ENCODE data around the gene SORCS3.

Gene SORCS3

DNA sequence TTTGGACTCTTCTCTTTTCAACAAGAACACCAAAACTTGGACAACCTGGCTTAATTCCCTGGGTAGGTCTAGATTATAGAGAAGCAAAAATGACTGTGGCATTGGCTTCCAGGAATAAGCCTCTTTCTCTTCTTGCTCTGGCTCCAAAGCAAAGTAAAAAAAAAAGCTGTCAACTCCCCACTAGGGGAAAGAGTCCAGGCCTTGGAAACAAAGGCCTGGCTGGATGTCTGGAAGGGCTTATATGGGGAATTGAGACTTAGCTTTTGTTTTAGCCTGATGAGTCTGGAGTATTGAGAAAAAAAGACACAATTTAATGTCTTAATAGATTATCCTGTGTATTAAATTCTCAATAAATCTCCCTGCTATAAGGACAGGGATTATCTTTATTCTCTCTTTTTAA is 300.6 kb downstream of the SORCS3 start:
- Histone ChIP-seq H2BK15ac (replicated peaks; ENCODE audit: low read depth) (no peak overlapping the region), H3K27ac (ENCODE audit: low read depth, low read length) (no peak overlapping the region), H4K5ac (ENCODE audit: low read length) (no peak overlapping the region), H3K56ac (ENCODE audit: low read length) (no peak overlapping the region), H3K18ac (ENCODE audit: low read length) (no peak overlapping the region), H4K8ac (ENCODE audit: low read depth, low read length) (no peak overlapping the region), H3K4me1 (ENCODE audit: control insufficient read depth, low read depth, low read length) (no peaks in the 10 kb centered on the region), H3K79me2 (ENCODE audit: control insufficient read depth, insufficient read depth, low read length) (no peaks in the 10 kb centered on the region), H3K4ac (ENCODE audit: low read depth, low read length) (no peak overlapping the region), H2BK5ac (ENCODE audit: low read length) (no peak overlapping the region), H3K4me3 (ENCODE audit: low read length) (no peak overlapping the region), H3K4me2 (ENCODE audit: low read length) (no peak overlapping the region), H2AK5ac (ENCODE audit: low read length) (no peak overlapping the region), H3K23ac (ENCODE audit: low read length) (no peak overlapping the region), H3K79me1 (ENCODE audit: low read length) (no peaks in the 10 kb centered on the region), H3K27me3 (ENCODE audit: insufficient read depth, low read length, poor library complexity) (no peaks in the 10 kb centered on the region), H2BK120ac (ENCODE audit: low read depth, low read length) (no peak overlapping the region), H3K36me3 (ENCODE audit: control insufficient read depth, insufficient read depth, low read length) (no peaks in the 10 kb centered on the region), H3K9ac (ENCODE audit: low read length) (no peak overlapping the region)
- DNase-seq: peak; percentile 14

DNA sequence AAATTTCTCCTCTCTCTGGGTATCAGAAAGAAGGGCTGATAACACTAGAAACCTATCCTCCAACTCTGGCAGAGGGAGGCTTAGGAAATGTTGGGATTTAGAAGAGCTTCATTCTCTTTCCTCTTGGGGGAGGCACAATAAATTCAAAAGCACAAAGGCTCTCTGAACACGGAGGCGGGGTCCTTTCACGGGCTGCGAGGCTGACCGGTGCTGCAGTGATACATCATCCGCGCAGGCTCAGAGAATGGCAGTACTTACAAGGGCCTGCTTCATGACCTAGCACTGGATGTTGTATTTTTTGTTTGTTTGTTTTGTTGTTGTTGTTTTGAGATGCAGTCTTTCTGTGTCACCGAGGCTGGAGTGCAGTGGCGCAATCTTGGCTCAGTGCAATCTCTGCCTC is 306.2 kb downstream of the SORCS3 start:
- no peaks in the 10 kb centered on the region for H3K27me3 ChIP-seq (ENCODE audit: insufficient read depth, low read length, poor library complexity)
- no peak overlapping the region for H3K27ac ChIP-seq (ENCODE audit: low read depth, low read length)
- no peak overlapping the region for H2BK120ac ChIP-seq (ENCODE audit: low read depth, low read length)
- H2BK15ac ChIP-seq (replicated peaks; ENCODE audit: low read depth): no peak overlapping the region
- no peak for DNase-seq
- H3K4me2 ChIP-seq (ENCODE audit: low read length): no peak overlapping the region
- H4K5ac ChIP-seq (ENCODE audit: low read length): no peak overlapping the region
- no peak overlapping the region for H3K9ac ChIP-seq (ENCODE audit: low read length)
- H3K79me1 ChIP-seq (ENCODE audit: low read length): no peaks in the 10 kb centered on the region
- no peak overlapping the region for H2BK5ac ChIP-seq (ENCODE audit: low read length)
- no peak overlapping the region for H3K23ac ChIP-seq (ENCODE audit: low read length)
- WGBS (ENCODE audit: extremely low coverage, insufficient coverage, low lambda C conversion rate): no CpG with 5 or more reads among the region's 9 CpGs
- H3K36me3 ChIP-seq (ENCODE audit: control insufficient read depth, insufficient read depth, low read length): no peaks in the 10 kb centered on the region
- H3K4me1 ChIP-seq (ENCODE audit: control insufficient read depth, low read depth, low read length): no peaks in the 10 kb centered on the region
- no peak overlapping the region for H3K4ac ChIP-seq (ENCODE audit: low read depth, low read length)
- no peaks in the 10 kb centered on the region for H3K79me2 ChIP-seq (ENCODE audit: control insufficient read depth, insufficient read depth, low read length)
- no peak overlapping the region for H3K4me3 ChIP-seq (ENCODE audit: low read length)
- H2AK5ac ChIP-seq (ENCODE audit: low read length): no peak overlapping the region
- H3K56ac ChIP-seq (ENCODE audit: low read length): no peak overlapping the region
- no peak overlapping the region for H4K8ac ChIP-seq (ENCODE audit: low read depth, low read length)
- no peak overlapping the region for H3K18ac ChIP-seq (ENCODE audit: low read length)

DNA sequence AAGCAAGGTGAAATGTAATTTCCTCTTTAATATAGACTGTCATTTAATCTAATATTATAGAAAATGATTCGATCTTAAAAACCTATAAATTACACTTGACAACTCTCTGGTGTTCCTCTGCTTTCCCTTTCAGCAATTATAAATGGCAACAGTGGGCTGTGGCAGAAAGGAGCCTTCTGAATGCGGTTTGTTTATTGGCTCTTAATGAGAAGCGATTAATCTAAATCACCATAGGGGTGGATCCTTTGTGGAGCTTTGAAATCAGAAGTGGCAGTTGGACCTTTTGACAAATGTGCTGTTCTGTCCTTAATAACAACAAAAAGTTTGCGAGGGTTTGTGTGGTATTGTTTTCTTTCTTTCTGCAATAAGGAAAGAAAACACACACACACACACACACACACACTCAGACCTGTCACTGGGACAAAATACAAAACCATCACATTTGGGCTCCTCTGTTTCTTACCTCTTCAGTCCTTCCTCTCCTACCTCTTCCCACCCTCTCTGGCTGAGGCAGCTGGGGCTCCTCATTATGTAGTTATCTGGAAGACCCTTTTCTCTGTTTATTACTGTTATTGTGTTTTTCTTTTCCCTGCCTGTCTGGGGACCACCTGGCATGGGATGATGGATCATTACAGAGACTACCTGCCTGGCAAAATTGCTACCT is 316.2 kb downstream of the SORCS3 start:
- H2BK120ac ChIP-seq (ENCODE audit: low read depth, low read length): no peak overlapping the region
- H4K5ac ChIP-seq (ENCODE audit: low read length): no peak overlapping the region
- no peaks in the 10 kb centered on the region for H3K79me1 ChIP-seq (ENCODE audit: low read length)
- H3K23ac ChIP-seq (ENCODE audit: low read length): no peak overlapping the region
- no peak overlapping the region for H3K4ac ChIP-seq (ENCODE audit: low read depth, low read length)
- H3K79me2 ChIP-seq (ENCODE audit: control insufficient read depth, insufficient read depth, low read length): no peaks in the 10 kb centered on the region
- H3K27me3 ChIP-seq (ENCODE audit: insufficient read depth, low read length, poor library complexity): no peaks in the 10 kb centered on the region
- no peak overlapping the region for H3K56ac ChIP-seq (ENCODE audit: low read length)
- no peak overlapping the region for H2AK5ac ChIP-seq (ENCODE audit: low read length)
- H2BK5ac ChIP-seq (ENCODE audit: low read length): no peak overlapping the region
- H3K4me1 ChIP-seq (ENCODE audit: control insufficient read depth, low read depth, low read length): no peaks in the 10 kb centered on the region
- no peak overlapping the region for H3K9ac ChIP-seq (ENCODE audit: low read length)
- no peak overlapping the region for H2BK15ac ChIP-seq (replicated peaks; ENCODE audit: low read depth)
- H4K8ac ChIP-seq (ENCODE audit: low read depth, low read length): no peak overlapping the region
- H3K18ac ChIP-seq (ENCODE audit: low read length): no peak overlapping the region
- no peak for DNase-seq
- H3K27ac ChIP-seq (ENCODE audit: low read depth, low read length): no peak overlapping the region
- no peak overlapping the region for H3K4me3 ChIP-seq (ENCODE audit: low read length)
- WGBS (ENCODE audit: extremely low coverage, insufficient coverage, low lambda C conversion rate): no CpG with 5 or more reads among the region's 4 CpGs
- no peaks in the 10 kb centered on the region for H3K36me3 ChIP-seq (ENCODE audit: control insufficient read depth, insufficient read depth, low read length)
- no peak overlapping the region for H3K4me2 ChIP-seq (ENCODE audit: low read length)

GRCh38 chr10:104966563-104967297 is 325.6 kb downstream of the SORCS3 start:
- H3K4me2 ChIP-seq (ENCODE audit: low read length): no peak overlapping the region

GRCh38 chr10:104980368-104980767 is 339.3 kb downstream of the SORCS3 start:
- Histone ChIP-seq H3K36me3 (ENCODE audit: control insufficient read depth, insufficient read depth, low read length) (no peaks in the 10 kb centered on the region), H4K8ac (ENCODE audit: low read depth, low read length) (no peak overlapping the region), H2BK15ac (replicated peaks; ENCODE audit: low read depth) (no peak overlapping the region), H3K79me2 (ENCODE audit: control insufficient read depth, insufficient read depth, low read length) (no peaks in the 10 kb centered on the region), H3K79me1 (ENCODE audit: low read length) (no peaks in the 10 kb centered on the region), H3K9ac (ENCODE audit: low read length) (no peak overlapping the region), H3K4me3 (ENCODE audit: low read length) (no peak overlapping the region), H2BK120ac (ENCODE audit: low read depth, low read length) (no peak overlapping the region), H4K5ac (ENCODE audit: low read length) (no peak overlapping the region), H3K27ac (ENCODE audit: low read depth, low read length) (no peak overlapping the region), H3K4me1 (ENCODE audit: control insufficient read depth, low read depth, low read length) (no peaks in the 10 kb centered on the region), H2AK5ac (ENCODE audit: low read length) (no peak overlapping the region), H3K4ac (ENCODE audit: low read depth, low read length) (no peak overlapping the region), H3K56ac (ENCODE audit: low read length) (no peak overlapping the region), H2BK5ac (ENCODE audit: low read length) (no peak overlapping the region), H3K27me3 (ENCODE audit: insufficient read depth, low read length, poor library complexity) (no peaks in the 10 kb centered on the region), H3K4me2 (ENCODE audit: low read length) (no peak overlapping the region), H3K18ac (ENCODE audit: low read length) (no peak overlapping the region), H3K23ac (ENCODE audit: low read length) (no peak overlapping the region)
- DNase-seq: no peak
- WGBS (ENCODE audit: extremely low coverage, insufficient coverage, low lambda C conversion rate): no CpG with 5 or more reads among the region's 2 CpGs

More at GRCh38 chr10:104966563-104967297, 325.6 kb downstream of the SORCS3 start:
- Histone ChIP-seq H3K9ac (ENCODE audit: low read length) (no peak overlapping the region), H2BK5ac (ENCODE audit: low read length) (no peak overlapping the region), H3K4me1 (ENCODE audit: control insufficient read depth, low read depth, low read length) (no peaks in the 10 kb centered on the region), H3K36me3 (ENCODE audit: control insufficient read depth, insufficient read depth, low read length) (no peaks in the 10 kb centered on the region), H3K79me2 (ENCODE audit: control insufficient read depth, insufficient read depth, low read length) (no peaks in the 10 kb centered on the region), H3K27me3 (ENCODE audit: insufficient read depth, low read length, poor library complexity) (no peaks in the 10 kb centered on the region), H3K79me1 (ENCODE audit: low read length) (no peaks in the 10 kb centered on the region), H2AK5ac (ENCODE audit: low read length) (no peak overlapping the region), H3K27ac (ENCODE audit: low read depth, low read length) (no peak overlapping the region), H3K56ac (ENCODE audit: low read length) (no peak overlapping the region), H2BK15ac (replicated peaks; ENCODE audit: low read depth) (no peak overlapping the region), H3K18ac (ENCODE audit: low read length) (no peak overlapping the region), H4K5ac (ENCODE audit: low read length) (no peak overlapping the region), H3K4ac (ENCODE audit: low read depth, low read length) (no peak overlapping the region), H2BK120ac (ENCODE audit: low read depth, low read length) (no peak overlapping the region), H4K8ac (ENCODE audit: low read depth, low read length) (no peak overlapping the region), H3K23ac (ENCODE audit: low read length) (no peak overlapping the region), H3K4me3 (ENCODE audit: low read length) (no peak overlapping the region)
- WGBS (ENCODE audit: extremely low coverage, insufficient coverage, low lambda C conversion rate): no CpG with 5 or more reads among the region's 2 CpGs
- peak; percentile 78 for DNase-seq

DNA sequence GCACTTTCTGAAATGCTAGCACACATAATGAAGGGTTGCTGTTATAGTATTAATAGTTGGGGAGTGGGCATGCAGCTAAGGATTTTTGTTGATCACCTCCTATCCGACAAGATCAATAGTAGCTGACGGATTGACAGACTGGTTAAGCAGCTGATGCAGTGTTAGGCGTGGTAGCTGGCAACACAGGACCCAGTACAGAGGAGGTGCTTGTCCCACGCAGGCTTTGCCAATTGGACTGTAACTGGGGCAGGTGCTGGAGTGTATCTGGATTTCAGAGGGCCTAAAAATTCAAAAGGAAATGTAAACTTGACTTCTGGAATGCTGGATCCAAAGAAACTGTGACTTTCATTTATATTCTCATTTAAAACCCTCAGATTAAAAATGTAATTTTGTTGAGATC is 340.9 kb downstream of the SORCS3 start:
- no peaks in the 10 kb centered on the region for H3K79me1 ChIP-seq (ENCODE audit: low read length)
- H4K5ac ChIP-seq (ENCODE audit: low read length): no peak overlapping the region
- H3K79me2 ChIP-seq (ENCODE audit: control insufficient read depth, insufficient read depth, low read length): no peaks in the 10 kb centered on the region
- no peak overlapping the region for H3K23ac ChIP-seq (ENCODE audit: low read length)
- H2BK15ac ChIP-seq (replicated peaks; ENCODE audit: low read depth): no peak overlapping the region
- H3K27ac ChIP-seq (ENCODE audit: low read depth, low read length): no peak overlapping the region
- H3K9ac ChIP-seq (ENCODE audit: low read length): no peak overlapping the region
- WGBS (ENCODE audit: extremely low coverage, insufficient coverage, low lambda C conversion rate): no CpG with 5 or more reads among the region's 4 CpGs
- no peak overlapping the region for H3K56ac ChIP-seq (ENCODE audit: low read length)
- no peak overlapping the region for H3K18ac ChIP-seq (ENCODE audit: low read length)
- no peak overlapping the region for H2BK5ac ChIP-seq (ENCODE audit: low read length)
- H3K4me3 ChIP-seq (ENCODE audit: low read length): no peak overlapping the region
- no peaks in the 10 kb centered on the region for H3K36me3 ChIP-seq (ENCODE audit: control insufficient read depth, insufficient read depth, low read length)
- no peak overlapping the region for H2AK5ac ChIP-seq (ENCODE audit: low read length)
- no peak overlapping the region for H3K4me2 ChIP-seq (ENCODE audit: low read length)
- H4K8ac ChIP-seq (ENCODE audit: low read depth, low read length): no peak overlapping the region
- H3K4ac ChIP-seq (ENCODE audit: low read depth, low read length): no peak overlapping the region
- DNase-seq: no peak
- H3K27me3 ChIP-seq (ENCODE audit: insufficient read depth, low read length, poor library complexity): no peaks in the 10 kb centered on the region
- H2BK120ac ChIP-seq (ENCODE audit: low read depth, low read length): no peak overlapping the region
- H3K4me1 ChIP-seq (ENCODE audit: control insufficient read depth, low read depth, low read length): no peaks in the 10 kb centered on the region

Measured in mesendoderm (in vitro differentiated cells).